Adrenal gland (tissue), 12 donors: ENCODE data around the gene PBX1. TPM values are rescaled to one million over a fixed set of nuclear protein-coding genes. Genes with fewer than 3 reads are reported as not detected.

Source experiments
- DNase-seq, 7 donors: peaks; one replicate each; pipeline ENCODE4 v3.0.0-alpha.2; 2019 to 2020
- H3K27ac ChIP-seq, 5 donors: fragments of 200-600 bp; sonication (generic) in 4 of 5; 1 replicate in 3 of 5; 2 replicates in 2 of 5; pipeline versions ENCODE4 v1.5.1 to v1.8.0; 2016 to 2020; ENCODE audit warnings: mild to moderate bottlenecking in 1 of 5
- H3K27me3 ChIP-seq: fragments of 200-600 bp; 2 replicates; pipeline ENCODE4 v1.8.0; 2021
- H3K36me3 ChIP-seq, 2 donors: fragments of 200-600 bp; replicated peaks in 1 of 2; 1 replicate in 1 of 2; 2 replicates in 1 of 2; pipeline versions ENCODE4 v1.5.1 to v1.8.0; 2018 to 2022
- H3K4me1 ChIP-seq, 2 donors: fragments of 200-600 bp; replicated peaks in 1 of 2; 1 replicate in 1 of 2; 2 replicates in 1 of 2; pipeline versions ENCODE4 v1.5.1 to v1.8.0; 2018 to 2021
- H3K4me3 ChIP-seq, 4 donors: fragments of 200-600 bp; sonication (generic) in 3 of 4; one replicate each; pipeline ENCODE4 v1.5.1; 2016 to 2018
- H3K9me3 ChIP-seq, 3 donors: fragments of 200-600 bp; sonication (generic) in 1 of 3; replicated peaks in 1 of 3; 1 replicate in 2 of 3; 2 replicates in 1 of 3; pipeline versions ENCODE4 v1.5.1 to v1.8.0; 2016 to 2021
- CTCF ChIP-seq, 6 experiments: fragments of 450-650 bp in 4 of 6; fragments of 200-600 bp in 2 of 6; sonication (generic) in 1 of 6; IDR thresholded peaks; 1 replicate in 5 of 6; 2 replicates in 1 of 6; pipeline versions ENCODE4 v1.5.1 to v1.8.0; 2016 to 2021; ENCODE audit warnings: antibody characterized with exemption in 6 of 6, mild to moderate bottlenecking in 2 of 6, moderate library complexity in 1 of 6
- POLR2A ChIP-seq, 2 donors: fragments of 450-650 bp; IDR thresholded peaks; one replicate each; pipeline ENCODE4 v1.6.1; 2017; ENCODE audit warnings: antibody characterized with exemption in 2 of 2, mild to moderate bottlenecking in 2 of 2, moderate library complexity in 1 of 2
- WGBS, 4 donors: extraction: QIAGEN DNeasy Blood & Tissue Kit in 2 of 4; methylation state at CpG; one replicate each; pipeline versions ENCODE4 v1.1.5 to v1.1.7; 2013 to 2017; 5-methylcytosine and 5-hydroxymethylcytosine counted together
- intact Hi-C, 2 donors: fragments of 100-400 bp; cut with DNase I; formaldehyde crosslinking; loops; one replicate each; pipeline versions ENCODE4 v1.14.1 to v1.15.0; 2022 to 2023
- polyA plus RNA-seq, 3 donors: library from polyadenylated mRNA; stranded (reverse); fragments of 200-250 nt in 2 of 3; fragments of 350-450 nt in 1 of 3; fragmentation: Illumina TruSeq in 1 of 3; extraction: RNeasy Lipid Tissue Mini Kit (QIAGEN cat#74804) in 1 of 3; gene quantifications; one replicate each; pipeline ENCODE4 v1.2.3, GENCODE V29; 2013 to 2014
- total RNA-seq, 9 donors: library from RNA; depleted of rRNA in 4 of 9; stranded (reverse); fragments of >200 nt in 4 of 9; fragments of 120-200 nt in 1 of 9; fragmentation: NEBNext Ultra II Directional in 1 of 9; extraction: Animal tissue kit (Norgen Biotek cat#: 25700) in 1 of 9; gene quantifications; one replicate each; pipeline versions ENCODE4 v1.1.0 to v1.2.4, GENCODE V29; 2013 to 2023
- donor health status: healthy with polysubstance abuse.
- donor health status: Bipolar disorder and iron deficiency.
- donor health status: DM: yes; HTN: yes; CAD: no.
- donor health status: DM: no; HTN: no; CAD: no.
- donor health status: DM: no; HTN: no; CAD: no.
- donor health status: DM: yes; HTN: yes; CAD: no.

PBX1 gene
- total and polyA plus RNA-seq, 12 donors, result 13.0 to 294 (median 99.3) TPM

GRCh38 chr1:164610538-164611222, 51.7 kb downstream of the PBX1 start:
- intact Hi-C loops, result no loop called here
- DNase-seq, result peak in 2 of 7 donors; percentile 39 to 55
- no peaks in the 10 kb centered on the region for H3K36me3 ChIP-seq
- no peaks in the 10 kb centered on the region for H3K9me3 ChIP-seq
- H3K27me3 ChIP-seq, result no peaks in the 10 kb centered on the region
- no peak for TF ChIP-seq POLR2A (IDR thresholded peaks at IDR 0.05)
- no peak for TF ChIP-seq CTCF (IDR thresholded peaks at IDR 0.05)
- WGBS, 4 donors, result 63 to 71% (median 66%) methylated on average over 3 of the region's 3 CpGs
- H3K4me1 ChIP-seq, result peaks cover 16 to 55% of the 10 kb centered on the region in 2 donors
- H3K27ac ChIP-seq, result peak overlapping the region in 4 of 5 donors; percentile 28 to 57 (median 42)
- no peak overlapping the region for H3K4me3 ChIP-seq

- Histone ChIP-seq H3K36me3 (no peaks in the 10 kb centered on the region), H3K27ac (peak overlapping the region in 3 of 5 donors; percentile 49 to 59 (median 51)), H3K4me3 (no peak overlapping the region), H3K27me3 (no peaks in the 10 kb centered on the region), H3K4me1 (peaks cover 21 to 66% of the 10 kb centered on the region in 2 donors), H3K9me3 (no peaks in the 10 kb centered on the region)
- TF ChIP-seq CTCF (IDR thresholded peaks at IDR 0.05) (no peak), POLR2A (IDR thresholded peaks at IDR 0.05) (peak in 1 of 2 donors; percentile 18)
- DNase-seq, result peak in 5 of 7 donors; percentile 45 to 68 (median 63)
- intact Hi-C loops, result no loop called here
- WGBS, 4 donors, result 80 to 82% (median 81%) methylated on average over 11 of the region's 11 CpGs
Measured at GRCh38 chr1:164611754-164612642, 53.0 kb downstream of the PBX1 start.

- Histone ChIP-seq H3K36me3 (no peaks in the 10 kb centered on the region), H3K9me3 (no peaks in the 10 kb centered on the region), H3K4me1 (peaks cover 26 to 66% of the 10 kb centered on the region in 2 donors), H3K4me3 (no peak overlapping the region), H3K27ac (peak overlapping the region in 2 of 5 donors; percentile 32 to 61), H3K27me3 (no peaks in the 10 kb centered on the region)
- intact Hi-C loops, result no loop called here
- TF ChIP-seq POLR2A (IDR thresholded peaks at IDR 0.05), result no peak
- no peak for TF ChIP-seq CTCF (IDR thresholded peaks at IDR 0.05)
- DNase-seq, result peak in 3 of 7 donors; percentile 47 to 53 (median 52)
- WGBS, 4 donors, result 41 to 58% (median 44%) methylated on average over 3 of the region's 3 CpGs
Measured at GRCh38 chr1:164613176-164613575, 54.2 kb downstream of the PBX1 start.

GRCh38 chr1:164614316-164614715, 55.3 kb downstream of the PBX1 start:
- TF ChIP-seq POLR2A (IDR thresholded peaks at IDR 0.05), result no peak
- no peak for TF ChIP-seq CTCF (IDR thresholded peaks at IDR 0.05)
- no peak overlapping the region for H3K27ac ChIP-seq
- 79 to 87% (median 86%) methylated on average over 6 of the region's 6 CpGs for WGBS, 4 donors
- no peaks in the 10 kb centered on the region for H3K9me3 ChIP-seq
- H3K4me3 ChIP-seq, result no peak overlapping the region
- no peak for DNase-seq
- no peaks in the 10 kb centered on the region for H3K27me3 ChIP-seq
- intact Hi-C loops, result no loop called here
- H3K36me3 ChIP-seq, result no peaks in the 10 kb centered on the region
- H3K4me1 ChIP-seq, result peaks cover 37 to 77% of the 10 kb centered on the region in 2 donors
